Raji (cell line): ENCODE data around the gene AMOT.

Source experiments
- POLR2A ChIP-seq: IDR thresholded peaks from 2 replicates; pipeline ENCODE4 v1.6.1; 2011; ENCODE audit warnings: low read depth, low read length, control low read depth; ENCODE audit not compliant: insufficient read depth

Gene AMOT

GRCh38 chrX:112746812-112747595 lies 93.6 kb downstream of the AMOT start:
- TF ChIP-seq POLR2A = no peak

DNA sequence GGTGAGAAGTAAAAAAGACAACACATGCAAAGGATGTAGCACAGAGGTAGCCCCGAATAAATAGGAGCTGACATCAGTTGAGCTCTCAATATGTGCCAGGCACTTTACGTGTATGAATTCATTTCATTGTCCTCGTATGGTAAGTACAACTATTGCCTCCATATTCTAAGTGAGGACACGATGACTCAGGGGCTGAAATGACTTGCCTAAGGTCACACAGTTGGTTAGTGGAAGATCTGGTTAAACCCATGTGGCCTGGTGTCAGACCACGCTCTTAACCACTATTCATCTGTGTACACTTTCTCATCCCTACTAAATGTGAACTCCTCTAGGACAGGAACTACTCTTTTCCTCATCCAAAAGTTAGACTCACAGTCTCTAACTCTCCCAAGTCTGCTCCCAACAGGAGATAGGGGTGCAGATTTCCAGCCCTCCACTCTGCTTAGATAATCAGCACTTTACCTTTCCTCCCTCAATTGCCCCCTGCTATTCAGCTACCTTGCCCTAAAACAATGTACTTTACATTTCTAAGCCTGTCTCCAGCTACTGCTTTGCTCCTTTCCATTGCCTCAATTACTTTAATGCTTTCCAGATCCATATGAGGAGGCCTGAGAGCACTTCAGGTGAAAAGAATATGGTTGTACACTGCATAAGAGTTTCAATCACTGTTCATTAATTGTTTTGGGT lies 102.1 kb downstream of the AMOT start:
- no peak for TF ChIP-seq POLR2A

DNA sequence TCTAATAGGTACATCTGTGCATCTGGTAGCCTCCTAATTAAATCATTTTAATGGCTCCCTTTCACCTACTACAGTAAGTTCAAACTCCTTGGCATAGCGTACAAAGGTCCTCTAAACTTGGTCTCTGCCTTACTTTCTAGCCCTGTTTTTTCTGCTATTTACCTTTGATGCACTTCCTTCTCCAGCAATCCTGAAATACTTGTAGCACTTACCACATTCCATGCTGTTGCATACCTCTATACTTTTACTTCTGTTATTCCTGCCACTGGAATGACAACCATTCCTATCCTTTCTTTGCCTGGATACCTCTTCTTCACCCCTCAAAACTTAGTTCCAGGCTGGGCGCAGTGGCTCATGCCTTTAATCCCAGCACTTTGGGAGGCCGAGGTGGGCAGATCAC lies 104.3 kb downstream of the AMOT start:
- no peak for TF ChIP-seq POLR2A

GRCh38 chrX:112735147-112735546 lies 105.5 kb downstream of the AMOT start:
- TF ChIP-seq POLR2A = no peak

DNA sequence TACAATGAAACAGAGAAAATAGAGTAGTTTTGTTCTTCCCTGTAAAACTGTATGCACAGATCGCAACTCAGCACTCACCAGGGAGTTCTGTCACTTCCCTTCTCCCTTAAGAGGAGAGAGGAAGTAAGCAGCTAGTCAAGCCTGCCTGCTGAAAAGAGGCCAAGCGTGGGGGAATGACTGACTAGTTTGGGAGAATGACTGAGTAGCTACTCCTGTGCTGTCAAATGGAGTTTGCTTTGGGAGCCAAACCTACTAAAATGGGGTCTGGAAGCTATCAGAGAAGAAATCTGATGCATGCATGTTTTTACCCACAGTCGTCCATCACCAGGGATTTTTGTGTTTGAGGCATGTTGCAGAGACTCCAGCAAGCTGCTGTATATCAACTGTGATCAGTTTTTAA lies 106.3 kb downstream of the AMOT start:
- TF ChIP-seq POLR2A = no peak

DNA sequence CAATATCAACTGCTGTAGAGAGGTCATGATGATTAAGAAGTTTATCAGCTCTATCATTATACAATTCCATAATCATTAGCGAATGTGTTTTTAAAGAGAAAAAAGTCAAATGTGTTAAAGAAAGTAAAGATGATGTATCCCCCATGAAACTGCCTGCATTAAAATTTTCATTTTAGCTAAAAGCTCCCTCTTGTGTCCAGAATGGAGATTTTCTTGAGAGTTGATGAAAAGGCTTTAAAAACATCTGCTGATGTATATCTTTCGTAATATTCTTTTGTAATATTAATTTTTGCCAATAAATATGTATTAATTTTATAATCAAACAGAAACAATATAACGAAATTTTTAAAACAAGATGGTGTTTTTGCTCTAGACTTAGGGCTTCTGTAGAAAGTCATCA lies 108.8 kb downstream of the AMOT start:
- TF ChIP-seq POLR2A = no peak
